ENCODE measurements around the gene SLIT3.

- no peak for TF ChIP-seq GATA2 (IDR thresholded peaks at IDR 0.05; ENCODE audit: low read depth, low read length)
- TF ChIP-seq GATA3 (IDR thresholded peaks at IDR 0.05; ENCODE audit: low read depth, low read length), result no peak
Observed at GRCh38 chr5:169065400-169065799, 235.5 kb downstream of the SLIT3 start.

Data from SH-SY5Y (cell line).